Measurements from ENCODE around the gene SH3RF1.

SH3RF1 gene

DNA sequence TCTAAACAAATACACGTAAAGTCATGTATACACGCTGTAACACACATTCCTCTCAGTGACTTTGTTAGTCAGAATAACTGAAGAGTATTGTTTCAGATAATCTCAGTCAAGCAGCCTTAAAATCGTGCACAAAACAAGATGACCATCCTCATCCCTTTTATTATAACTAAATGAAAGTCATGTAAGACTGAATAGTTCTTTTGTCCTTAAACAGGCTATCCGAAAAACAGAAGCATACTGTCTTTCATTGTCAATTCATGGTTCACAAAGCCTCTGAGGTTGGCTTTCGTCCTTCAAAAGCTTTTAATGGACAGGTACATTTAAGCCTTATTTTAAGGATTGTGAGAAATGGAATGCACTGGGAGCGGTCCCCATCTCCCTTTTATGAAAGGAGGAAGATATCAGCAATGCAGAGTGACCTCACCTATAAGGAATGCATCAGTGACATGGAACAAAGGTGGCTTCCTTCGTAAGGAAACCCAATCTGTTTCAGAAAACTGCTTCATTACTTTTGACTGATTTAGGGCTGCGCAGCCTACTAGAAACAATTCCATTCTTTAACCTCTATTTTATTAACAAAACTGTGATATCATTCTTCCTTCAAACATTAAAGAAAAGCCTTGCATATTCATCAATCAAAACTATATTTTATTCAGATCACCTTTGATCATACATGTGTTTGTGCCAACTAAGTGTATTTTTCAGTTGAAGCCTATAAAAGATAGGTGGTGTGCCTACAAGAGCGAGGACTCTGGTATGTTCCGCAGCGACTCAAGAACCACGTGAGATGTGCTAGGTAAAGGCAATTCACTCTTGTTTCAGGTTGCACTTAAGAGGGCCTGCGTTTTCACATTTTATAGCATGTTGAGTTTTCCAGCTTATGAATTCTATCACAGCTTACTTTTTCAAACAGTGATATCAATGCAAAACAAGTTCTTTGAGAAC, 19.2 kb downstream of the SH3RF1 start:
- no peak for DNase-seq (ENCODE audit: low spot score)

DNA sequence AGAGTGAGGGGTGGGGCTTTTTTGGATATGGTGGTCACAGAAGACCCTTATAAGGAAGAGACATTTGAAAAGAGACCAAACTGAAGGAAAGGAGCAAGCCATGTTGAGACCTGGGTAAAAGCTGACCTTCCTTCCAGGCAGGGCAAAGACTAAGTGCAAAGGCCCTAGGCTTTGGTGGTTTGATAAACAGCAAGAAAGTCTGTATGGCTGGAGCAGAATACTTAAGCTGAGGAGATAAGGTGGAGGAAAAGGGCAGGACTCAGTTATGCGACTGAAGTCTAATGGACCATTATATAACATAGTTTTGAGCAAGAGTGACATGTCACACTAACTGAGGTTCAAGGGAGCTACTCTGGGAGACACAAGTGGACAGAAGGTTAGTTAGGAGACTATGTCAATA, 20.0 kb downstream of the SH3RF1 start:
- DNase-seq (ENCODE audit: low spot score), result no peak

DNA sequence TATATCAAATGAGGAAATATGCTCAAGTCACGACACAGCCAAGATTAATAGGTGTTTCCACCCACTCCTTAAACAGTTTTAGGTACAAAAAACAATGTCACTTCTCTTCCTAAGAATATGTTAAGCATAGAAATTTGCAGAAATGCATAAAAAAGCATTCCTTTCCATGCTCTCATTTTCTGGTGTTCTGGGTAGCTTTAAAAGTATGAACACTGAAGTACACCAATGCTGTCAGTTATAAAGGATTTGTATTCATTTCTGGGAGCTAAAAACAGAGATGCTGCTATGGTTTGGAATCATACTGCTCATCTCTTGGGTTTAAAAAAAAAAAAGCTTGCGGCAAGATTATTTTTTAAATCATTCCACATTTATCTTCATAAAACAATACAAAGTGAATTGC, 20.8 kb downstream of the SH3RF1 start:
- DNase-seq (ENCODE audit: low spot score), result no peak

DNA sequence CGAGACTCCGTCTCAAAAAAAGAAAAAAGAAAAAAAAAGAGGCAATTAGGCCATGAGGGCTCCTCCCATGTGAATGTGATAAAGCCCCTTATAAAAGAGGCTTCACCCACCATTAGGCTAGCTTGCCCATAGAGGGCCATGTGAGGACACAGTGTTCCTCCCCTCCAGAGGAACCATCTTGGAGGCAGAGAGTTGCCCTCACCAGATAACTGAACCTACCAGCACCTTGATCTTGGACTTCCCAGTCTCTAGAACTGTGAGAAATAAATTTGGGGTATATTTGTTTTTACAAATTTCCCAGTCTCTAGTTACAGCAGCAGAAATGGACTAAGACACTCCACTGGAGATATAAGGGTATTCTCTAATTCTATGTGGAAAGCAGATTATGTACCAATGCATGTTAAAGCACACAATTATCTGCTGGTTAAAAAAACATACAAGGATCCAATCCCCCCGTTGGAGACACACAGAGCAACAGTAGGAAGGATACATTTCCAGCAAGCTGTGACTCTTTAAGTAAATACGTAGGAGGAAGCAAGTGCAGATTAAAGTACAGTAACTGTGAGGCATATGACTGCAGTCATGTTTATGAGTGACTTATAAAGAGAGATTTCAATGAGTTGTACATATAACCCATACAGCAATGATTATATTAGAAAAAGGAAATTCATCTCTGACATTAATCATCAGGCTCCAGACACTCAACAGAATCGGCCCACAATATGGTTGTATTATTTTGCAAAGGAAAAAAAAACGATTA, 21.4 kb downstream of the SH3RF1 start:
- no peak for DNase-seq (ENCODE audit: low spot score)

GRCh38 chr4:169248645-169249044, 22.1 kb downstream of the SH3RF1 start:
- DNase-seq (ENCODE audit: low spot score), result no peak

GRCh38 chr4:169246957-169247396, 23.8 kb downstream of the SH3RF1 start:
- DNase-seq (ENCODE audit: low spot score), result no peak

- no peak for DNase-seq (ENCODE audit: low spot score)
Observed at GRCh38 chr4:169246279-169246678, 24.5 kb downstream of the SH3RF1 start.

DNA sequence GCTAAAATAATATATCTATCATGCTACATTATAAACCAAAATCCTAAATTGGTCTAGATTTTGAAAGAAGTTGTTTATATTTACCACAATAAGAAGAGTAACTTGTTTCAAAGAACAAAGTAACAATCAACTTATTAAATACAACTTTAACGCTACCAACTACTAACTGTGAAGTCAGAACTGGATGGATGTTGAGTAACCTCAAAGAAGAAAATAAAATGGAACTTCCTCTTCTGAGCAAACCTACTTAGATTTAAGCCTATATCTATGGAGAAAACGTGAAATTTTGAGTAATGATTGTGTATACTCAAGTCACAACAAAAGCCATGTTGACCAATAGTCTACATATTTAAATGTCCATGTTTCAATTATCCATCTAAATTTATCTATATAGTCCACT, 25.7 kb downstream of the SH3RF1 start:
- no peak for DNase-seq (ENCODE audit: low spot score)

- DNase-seq (ENCODE audit: low spot score), result no peak
Observed at GRCh38 chr4:169243825-169244609, 26.7 kb downstream of the SH3RF1 start.

GRCh38 chr4:169241464-169241863, 29.3 kb downstream of the SH3RF1 start:
- DNase-seq (ENCODE audit: low spot score), result no peak

DNA sequence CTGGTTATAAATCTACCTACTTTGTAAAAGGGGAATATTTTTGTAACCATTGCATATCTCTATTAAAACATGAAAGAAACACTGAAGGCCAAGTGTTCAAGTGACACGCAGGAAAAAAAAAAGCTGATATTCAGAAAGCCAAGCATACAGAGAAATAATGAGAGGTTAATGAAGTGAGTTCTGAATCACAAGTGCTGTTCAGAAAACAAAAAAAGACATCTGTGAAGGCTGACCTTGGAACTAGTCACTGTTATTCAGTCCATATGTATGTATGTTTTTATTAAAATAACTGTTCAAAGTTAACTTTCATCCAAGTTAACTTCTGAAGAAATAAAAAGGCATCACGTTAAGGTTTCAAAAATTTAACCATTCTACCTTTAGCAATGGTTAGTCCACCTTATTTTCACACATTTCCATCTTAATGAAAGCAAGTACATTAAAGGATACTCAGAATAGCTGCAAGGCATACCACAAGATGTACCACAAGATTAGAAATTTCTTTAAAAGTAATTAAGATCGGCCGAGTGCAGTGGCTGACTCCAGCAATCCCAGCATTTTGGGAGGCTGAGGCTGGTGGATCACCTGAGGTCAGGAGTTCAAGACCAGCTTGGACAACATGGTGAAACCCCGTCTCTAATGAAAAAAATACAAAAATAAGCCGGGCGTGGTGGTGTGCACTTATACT, 31.4 kb downstream of the SH3RF1 start:
- no peak for DNase-seq (ENCODE audit: low spot score)

GRCh38 chr4:169238445-169238844, 32.3 kb downstream of the SH3RF1 start:
- no peak for DNase-seq (ENCODE audit: low spot score)

GRCh38 chr4:169236873-169237626, 33.7 kb downstream of the SH3RF1 start:
- no peak for DNase-seq (ENCODE audit: low spot score)

DNA sequence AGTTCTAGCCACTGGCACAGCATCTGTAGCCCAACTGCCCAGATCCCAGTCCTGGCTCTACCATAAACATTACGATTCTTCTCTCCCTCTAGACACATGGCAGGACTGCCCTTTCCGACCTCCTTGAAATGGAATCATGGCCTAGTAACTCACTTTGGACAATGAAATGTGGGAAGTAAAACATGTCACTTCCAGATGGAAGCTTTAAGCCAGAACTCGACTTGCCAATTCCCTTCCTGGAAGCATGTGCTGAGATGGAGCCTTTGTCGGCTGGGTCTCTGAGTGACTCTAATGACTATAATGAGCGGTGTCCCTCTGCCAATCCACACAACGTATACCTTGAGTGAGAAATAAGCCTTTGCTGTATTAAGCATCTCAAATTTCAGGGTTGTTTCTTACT, 34.7 kb downstream of the SH3RF1 start:
- no peak for DNase-seq (ENCODE audit: low spot score)

GRCh38 chr4:169234137-169234855, 36.5 kb downstream of the SH3RF1 start:
- DNase-seq (ENCODE audit: low spot score), result no peak

DNA sequence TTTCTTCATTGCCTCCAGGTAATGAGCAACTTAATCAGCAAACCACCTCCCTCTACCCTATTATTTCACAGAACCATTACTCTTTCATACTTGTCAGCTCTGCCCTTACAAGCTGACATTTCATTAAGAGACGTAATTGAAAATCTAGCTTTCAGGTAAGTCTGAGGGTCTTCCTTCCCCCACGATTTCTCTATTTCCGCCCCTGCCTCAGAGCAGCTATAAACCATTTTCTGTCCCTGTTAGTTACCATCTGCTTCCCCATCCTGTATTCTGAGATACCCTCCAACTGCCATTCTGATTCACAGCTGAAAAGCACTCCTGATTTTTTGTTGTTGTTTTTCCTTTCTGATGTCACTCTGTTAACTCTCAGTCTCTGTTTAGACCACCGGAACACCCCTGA, 37.1 kb downstream of the SH3RF1 start:
- no peak for DNase-seq (ENCODE audit: low spot score)

- DNase-seq (ENCODE audit: low spot score), result no peak
Observed at GRCh38 chr4:169231647-169232262, 39.0 kb downstream of the SH3RF1 start.

- no peak for DNase-seq (ENCODE audit: low spot score)
Observed at GRCh38 chr4:169229571-169230028, 41.2 kb downstream of the SH3RF1 start.

DNA sequence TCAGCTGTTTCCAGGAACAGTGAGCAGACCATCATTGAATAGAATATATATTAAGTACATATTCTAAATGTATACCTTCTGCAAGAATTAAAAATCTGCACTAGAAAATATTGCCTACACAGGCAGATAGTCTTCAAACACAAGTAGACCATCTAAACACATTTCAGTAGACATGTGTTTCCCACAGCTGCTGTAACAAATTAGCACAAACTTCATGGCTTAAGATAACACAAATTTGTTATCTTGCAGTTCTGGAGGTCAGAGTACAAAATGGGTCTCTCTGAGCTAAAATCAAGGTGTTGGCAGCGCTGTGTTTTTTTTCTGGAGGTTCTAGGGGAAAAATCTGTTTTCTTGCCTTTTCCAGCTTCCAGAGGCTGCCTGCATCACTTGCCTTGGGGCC, 42.7 kb downstream of the SH3RF1 start:
- no peak for DNase-seq (ENCODE audit: low spot score)

GRCh38 chr4:169226565-169226964, 44.2 kb downstream of the SH3RF1 start:
- DNase-seq (ENCODE audit: low spot score), result no peak

All from activated CD4-positive, alpha-beta T cell treated with anti-CD3 and anti-CD28 coated beads, Interleukin-2, Interleukin-4, amounts not matched to agents 100 ng/mL and 50 ng/mL, durations not matched to agents 16 hours and 8 hours (primary cell).